GM19324 (cell line): Measurements from ENCODE around the gene TNFRSF8.

Experiments used
- ATAC-seq: cut with Tn5 transposase; IDR thresholded peaks from one replicate; pipeline ENCODE4 v1.9.1; 2021; ENCODE audit warnings: mild to moderate bottlenecking, moderate library complexity; ENCODE audit not compliant: unreplicated experiment, low FRiP score

Gene TNFRSF8

GRCh38 chr1:12184008-12184681, 121.0 kb downstream of the TNFRSF8 start:
- no peak for ATAC-seq

GRCh38 chr1:12185036-12185917, 122.2 kb downstream of the TNFRSF8 start:
- no peak for ATAC-seq

GRCh38 chr1:12185918-12186678, 123.0 kb downstream of the TNFRSF8 start:
- ATAC-seq, result no peak

GRCh38 chr1:12186679-12186985, 123.5 kb downstream of the TNFRSF8 start:
- no peak for ATAC-seq

- no peak for ATAC-seq
Measured at GRCh38 chr1:12188115-12188514, 125.0 kb downstream of the TNFRSF8 start.

- ATAC-seq, result no peak
Measured at GRCh38 chr1:12188657-12189327, 125.7 kb downstream of the TNFRSF8 start.

GRCh38 chr1:12189328-12189682, 126.2 kb downstream of the TNFRSF8 start:
- no peak for ATAC-seq

GRCh38 chr1:12191242-12192032, 128.3 kb downstream of the TNFRSF8 start:
- no peak for ATAC-seq
